Right kidney (tissue), 1 donor: Measurements from ENCODE around the gene OR11A1.
"Not testable (repeated sequence)": the region's sequence is repeated elsewhere in the genome, so short reads cannot be mapped to it uniquely, and the experiment has no call there.

ENCODE experiments used
- DNase-seq: peaks from one replicate; pipeline ENCODE4 v3.0.0-alpha.2; 2016

Gene OR11A1

DNA sequence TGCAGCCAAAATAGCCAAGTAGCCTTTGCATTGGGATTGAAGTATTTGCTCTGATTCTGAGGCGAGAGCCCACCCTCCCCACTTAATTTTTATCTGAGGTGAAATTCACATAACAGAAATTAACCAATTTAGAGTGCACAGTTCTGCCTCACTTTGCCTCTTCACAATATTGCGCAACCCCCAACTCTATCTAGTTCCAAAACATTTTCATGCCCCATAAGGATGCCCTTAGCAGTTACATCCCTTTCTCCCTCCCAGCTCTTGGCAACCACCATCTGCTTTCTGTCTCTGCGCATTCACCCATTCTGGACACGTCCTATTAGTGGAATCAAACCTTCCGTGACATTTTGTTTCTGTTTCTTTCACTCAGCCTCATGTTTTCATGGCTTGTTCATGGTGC, 21.9 kb upstream of the OR11A1 start:
- no peak for DNase-seq

DNA sequence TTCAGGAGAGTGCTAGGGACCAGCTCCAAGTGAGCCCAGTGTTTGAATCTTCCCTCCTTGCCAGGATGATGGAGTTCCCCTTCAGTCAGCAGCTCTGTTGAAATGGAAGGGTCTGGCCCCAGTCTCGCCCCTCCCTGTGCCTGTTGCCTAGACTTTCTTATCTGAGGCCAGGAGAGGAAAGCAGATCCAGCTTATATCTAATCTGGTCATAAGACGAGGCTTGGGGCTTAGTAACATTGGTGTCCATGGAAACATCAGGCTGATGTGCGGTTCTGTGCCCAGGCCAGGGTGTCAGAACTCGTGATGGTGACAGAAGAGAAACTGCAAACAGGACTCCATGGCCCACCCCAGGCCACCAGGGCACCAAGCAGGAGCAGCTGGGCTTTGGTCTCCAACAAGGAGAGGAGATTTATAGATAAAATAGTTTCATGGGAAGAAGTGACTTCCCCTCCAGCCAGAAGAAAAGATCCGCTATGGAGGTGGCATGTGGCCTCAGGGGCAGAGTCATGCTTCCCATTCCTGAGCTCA, 21.1 kb upstream of the OR11A1 start:
- no peak for DNase-seq

DNA sequence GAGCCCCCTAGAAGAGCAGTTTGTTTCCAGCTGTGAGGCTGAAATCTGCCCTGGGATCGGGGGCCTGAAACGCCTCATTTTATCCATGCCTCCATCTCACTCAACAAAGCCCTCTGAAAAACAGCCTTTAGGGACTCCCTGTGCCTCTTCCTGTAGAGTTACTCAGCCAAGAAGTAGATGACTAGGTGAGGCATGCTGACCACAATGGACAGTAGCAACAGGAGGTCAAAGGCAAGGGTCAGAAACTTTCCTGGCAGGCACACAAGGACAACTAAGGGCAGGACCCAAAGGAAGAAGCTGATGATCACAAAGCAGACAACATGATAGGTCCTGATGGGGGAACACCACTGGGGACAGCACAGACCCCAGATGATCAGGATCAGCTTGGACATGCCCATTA, 18.1 kb upstream of the OR11A1 start:
- no peak for DNase-seq

DNA sequence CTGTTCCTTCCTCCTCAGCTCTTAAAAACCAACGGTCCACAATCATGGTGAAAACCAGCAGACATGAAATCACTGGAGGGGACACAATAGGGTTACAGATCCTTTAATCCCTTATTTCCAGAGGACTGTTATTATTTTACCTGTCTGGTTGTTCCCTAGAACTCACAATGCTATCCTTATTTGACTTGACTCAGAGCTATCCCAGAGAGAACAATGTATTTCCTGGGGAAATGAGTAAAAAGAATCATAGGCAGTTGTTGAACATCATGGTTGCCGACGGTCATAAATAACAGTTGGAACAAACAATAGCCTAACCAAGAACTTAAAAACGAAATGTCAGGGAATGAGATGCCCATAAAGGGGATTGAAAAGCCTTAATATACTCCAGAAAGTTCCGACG, 9.4 kb upstream of the OR11A1 start:
- no peak for DNase-seq

DNA sequence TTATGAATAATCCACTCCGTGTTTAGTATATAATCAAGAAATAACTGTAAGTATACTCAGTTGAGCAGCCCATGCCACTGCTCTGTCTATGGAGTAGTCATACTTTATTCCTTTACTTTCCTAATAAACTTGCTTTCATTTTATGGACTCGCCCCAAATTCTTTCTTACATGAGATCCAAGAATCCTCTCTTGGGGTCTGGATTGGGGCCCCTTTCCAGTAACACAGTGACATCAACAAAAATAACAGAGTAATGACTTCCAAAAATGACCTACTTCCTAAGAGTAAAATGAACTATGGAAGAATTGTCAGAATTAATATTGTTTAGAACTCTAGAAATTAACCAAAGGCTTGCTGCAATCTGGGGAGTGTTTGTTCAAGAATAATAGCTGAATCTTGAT, 8.9 kb upstream of the OR11A1 start:
- no peak for DNase-seq

DNA sequence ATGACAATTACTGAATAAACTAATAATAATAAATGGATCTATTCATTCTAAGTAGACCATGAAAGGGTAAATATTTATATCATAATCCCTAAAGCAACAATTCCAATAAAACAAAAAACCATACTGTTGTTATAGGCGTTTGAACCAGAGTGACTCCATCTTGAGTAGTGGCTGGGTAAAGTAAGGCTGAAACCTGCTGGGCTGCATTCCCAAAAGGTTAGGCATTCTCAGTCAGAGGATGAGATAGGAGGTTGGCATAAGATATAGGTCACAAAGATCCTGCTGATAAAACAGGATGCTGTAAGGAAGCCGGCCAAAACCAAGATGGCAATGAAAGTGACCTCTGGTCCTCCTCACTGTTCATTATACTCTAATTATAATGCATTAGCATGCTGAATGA, 8.4 kb upstream of the OR11A1 start:
- no peak for DNase-seq

DNA sequence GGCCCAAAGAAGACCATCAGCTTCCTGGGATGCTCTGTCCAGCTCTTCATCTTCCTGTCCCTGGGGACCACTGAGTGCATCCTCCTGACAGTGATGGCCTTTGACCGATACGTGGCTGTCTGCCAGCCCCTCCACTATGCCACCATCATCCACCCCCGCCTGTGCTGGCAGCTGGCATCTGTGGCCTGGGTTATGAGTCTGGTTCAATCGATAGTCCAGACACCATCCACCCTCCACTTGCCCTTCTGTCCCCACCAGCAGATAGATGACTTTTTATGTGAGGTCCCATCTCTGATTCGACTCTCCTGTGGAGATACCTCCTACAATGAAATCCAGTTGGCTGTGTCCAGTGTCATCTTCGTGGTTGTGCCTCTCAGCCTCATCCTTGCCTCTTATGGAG, 5.2 kb upstream of the OR11A1 start:
- no peak for DNase-seq

DNA sequence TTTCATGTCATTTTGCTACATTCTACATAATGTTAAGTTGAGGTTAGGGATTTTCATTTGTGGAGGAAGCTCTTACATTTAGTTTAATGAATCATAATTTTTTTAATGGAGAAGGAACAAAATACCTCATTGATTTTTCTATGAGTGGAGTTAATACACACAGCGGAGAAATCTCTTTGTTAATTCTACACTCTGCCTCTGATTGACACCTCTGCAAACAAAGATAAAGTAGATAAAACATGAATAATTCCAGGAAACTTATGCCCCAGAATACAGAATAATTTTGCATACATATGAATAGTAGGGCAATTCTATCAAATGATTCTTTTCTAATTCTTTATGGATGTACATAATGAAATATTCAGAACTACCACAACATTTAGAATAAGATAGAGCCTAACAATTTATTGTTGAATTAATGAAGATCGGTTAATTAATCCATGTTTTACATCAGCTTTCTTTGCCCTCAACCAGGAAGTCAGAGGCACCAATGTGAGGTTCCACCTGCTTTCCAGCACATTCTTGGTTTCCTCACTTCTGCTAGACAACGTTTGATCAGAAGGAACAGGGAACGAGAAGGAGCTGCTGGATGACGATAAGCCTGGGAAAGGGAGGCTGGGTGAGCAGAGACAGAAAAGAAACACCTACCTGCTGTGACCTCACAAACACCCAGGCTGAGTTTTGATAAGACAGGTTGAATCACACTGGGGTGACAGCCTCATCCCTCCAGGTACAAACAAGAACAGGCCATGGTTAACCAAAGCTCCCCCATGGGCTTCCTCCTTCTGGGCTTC, 4.3 kb upstream of the OR11A1 start:
- no peak for DNase-seq

DNA sequence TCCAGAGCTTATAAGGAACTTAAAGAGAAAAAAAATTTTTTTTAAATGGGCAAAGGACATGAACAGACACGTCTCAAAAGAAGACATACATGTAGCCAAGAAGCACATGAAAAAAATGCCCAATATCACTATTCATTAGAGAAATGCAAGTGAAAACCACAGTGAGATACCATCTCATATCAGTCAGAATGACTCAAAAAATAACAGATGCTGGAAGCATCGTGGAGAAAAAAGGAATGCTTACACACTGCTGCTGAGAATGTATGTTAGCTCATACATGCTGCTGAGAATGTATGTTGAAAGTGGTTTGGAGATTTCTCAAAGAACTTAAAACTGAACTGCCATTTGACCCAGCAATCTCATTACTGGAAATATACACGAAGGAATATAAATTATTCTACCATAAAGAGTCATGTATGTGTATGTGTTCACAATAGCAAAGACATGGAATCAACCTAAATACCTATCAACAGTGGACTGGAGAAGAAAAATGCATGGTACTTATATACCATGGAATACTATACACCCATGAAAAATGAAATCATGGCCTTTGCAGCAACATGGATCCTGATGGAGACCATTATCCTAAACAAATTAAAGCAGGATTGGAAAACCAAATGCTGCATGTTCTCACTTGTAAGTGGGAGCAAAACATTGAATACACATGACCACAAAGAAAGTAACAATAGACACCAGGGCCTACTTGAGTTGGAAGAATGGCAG, 5.2 kb downstream of the OR11A1 start:
- DNase-seq, result no peak

DNA sequence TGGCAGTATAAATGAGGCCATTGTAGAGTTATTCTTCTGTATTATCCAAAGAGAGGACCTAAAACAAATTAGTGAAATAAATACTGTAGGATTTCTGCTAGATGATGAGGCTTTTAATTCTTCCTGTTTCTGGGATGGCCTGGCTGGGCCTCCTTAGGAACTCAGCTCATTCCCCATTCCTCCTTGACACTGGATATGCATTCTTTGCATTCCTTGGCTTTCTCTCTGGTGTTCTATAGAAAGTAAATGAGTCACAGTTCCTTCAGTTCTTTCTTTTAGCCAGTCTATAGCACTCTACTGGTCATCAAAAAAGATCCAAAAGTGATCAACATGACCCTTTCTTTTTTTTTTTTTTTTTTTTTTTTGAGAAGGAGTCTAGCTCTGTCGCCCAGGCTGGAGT, 9.2 kb downstream of the OR11A1 start:
- DNase-seq, result no peak

DNA sequence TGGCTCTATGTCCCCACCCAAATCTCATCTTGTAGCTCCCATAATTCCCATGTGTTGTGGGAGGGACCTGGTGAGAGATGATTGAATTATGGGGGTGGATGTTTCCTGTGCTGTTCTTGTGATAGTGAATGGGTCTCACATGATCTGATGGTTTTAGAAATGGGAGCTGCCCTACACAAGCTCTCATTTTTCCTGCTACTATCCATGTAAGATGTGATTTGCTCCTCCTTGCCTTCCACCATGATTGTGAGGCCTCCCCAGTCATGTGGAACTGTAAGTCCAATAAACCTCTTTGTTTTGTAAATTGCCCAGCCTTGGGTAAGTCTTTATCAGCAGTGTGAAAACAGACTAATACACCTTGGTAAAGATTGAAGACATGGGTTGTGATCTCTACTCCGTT, 12.8 kb downstream of the OR11A1 start:
- DNase-seq, result not testable (repeated sequence)

DNA sequence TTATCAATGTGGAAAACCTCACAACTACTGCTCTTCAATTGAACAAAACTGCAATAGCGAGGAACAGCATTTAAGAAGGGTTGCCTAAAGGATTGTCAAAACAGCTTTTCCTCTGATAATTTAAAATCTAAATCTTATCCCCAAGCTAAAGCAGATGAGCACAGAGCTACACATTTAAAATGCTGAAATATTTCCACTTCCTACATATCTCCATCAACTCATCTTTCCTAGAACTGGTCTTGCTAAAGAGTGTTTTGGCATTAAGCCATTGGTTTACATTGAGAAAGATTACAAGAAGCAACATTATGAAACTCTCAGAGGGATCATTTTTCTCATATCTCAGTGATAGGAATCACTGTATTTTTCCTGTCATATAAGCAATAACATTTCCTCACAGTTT, 14.2 kb downstream of the OR11A1 start:
- DNase-seq, result no peak

DNA sequence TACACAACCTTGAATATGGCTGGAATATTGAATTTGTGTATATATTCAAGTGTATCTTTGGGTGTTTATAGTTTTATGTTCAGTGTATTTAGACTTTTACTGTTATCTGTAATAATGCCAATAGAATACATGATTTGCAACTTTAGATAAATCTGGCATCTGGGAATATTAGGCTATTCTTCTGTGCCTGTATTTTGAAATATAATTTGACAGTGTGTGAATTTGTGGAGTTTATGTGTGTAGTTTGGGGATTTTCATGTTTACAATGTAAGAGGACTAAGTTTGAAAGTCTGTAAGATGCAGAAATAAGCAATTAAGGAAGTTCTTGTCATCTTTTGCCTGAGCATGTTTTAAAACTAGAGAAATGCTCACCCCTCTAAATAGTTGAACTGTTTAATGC, 17.9 kb downstream of the OR11A1 start, which contains the start of gene OR10C1:
OR10C1 (plus strand) TSS at position 301 of the 400 bp plus-strand sequence. CDS start 710 bp downstream, outside the sequence.
- no peak for DNase-seq

DNA sequence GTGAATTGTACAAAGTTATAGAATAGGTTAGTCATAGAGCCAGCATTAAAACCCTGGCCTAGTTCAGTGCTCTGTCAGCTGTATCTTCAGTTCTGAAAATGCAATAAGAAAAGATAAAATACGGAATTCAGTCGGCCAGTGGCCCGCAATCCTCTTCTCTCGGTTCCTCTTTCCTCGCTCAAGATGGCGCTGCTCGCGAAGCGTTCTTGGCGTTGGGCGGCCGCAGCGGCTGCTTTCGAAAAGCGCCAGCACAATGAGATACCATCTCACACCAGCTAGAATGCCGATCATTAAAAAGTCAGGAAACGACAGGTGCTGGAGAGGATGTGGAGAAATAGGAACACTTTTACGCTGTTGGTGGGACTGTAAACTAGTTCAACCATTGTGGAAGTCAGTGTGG, 20.1 kb downstream of the OR11A1 start:
- DNase-seq, result not testable (repeated sequence)

DNA sequence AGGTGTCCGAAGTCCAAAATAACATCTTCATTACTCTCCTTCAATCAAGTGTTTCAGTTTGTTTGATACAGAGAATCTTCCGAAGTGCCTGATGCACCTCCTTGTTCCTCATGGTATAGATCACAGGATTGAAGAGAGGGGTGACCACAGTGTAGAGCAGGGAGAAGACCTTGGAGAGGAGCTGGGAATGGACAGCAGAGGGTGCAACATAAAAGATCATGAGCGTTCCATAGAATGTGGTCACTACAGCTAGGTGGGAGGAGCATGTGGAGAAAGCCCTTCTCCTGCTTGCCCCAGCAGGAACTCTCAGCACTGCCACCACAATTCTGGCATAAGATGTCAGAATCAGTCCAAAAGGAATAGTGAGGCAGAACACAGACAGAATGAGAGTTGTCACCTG, 30.2 kb downstream of the OR11A1 start:
- DNase-seq, result no peak

DNA sequence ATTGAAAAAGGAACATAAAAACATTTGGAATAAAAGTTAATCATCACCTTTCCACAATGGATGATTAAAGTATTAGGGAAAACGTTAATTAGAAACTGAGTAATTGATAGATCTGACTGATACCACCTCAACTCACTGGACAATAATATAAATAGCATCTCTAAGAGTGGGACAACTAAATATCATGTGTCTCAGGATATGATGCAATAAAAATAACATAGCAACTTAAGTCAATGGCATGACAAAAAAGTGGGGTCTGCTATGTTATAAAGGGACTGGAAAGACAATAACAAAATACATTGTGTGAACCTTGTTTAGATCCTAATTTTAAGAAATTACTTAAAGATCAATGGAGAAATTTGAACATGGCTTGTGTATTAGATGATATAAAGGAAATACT, 31.8 kb downstream of the OR11A1 start:
- no peak for DNase-seq

DNA sequence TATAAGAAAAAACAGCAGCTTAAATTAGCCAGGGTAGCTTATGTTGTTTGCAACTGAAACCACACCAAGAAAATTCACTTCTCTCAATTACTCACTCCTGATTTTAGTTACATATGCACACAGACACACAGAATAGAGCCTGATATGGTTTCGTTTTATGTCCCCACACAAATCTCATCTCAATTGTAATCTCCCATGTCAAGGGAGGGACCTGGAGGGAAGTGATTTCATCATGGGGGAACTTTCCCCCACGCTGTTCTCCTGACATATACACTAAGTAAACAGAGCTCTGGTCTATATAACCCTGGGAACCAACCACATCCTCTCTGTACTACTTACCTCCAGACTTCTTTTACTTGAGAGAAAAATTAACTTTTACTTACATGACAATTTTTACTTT, 32.3 kb downstream of the OR11A1 start:
- DNase-seq, result no peak

DNA sequence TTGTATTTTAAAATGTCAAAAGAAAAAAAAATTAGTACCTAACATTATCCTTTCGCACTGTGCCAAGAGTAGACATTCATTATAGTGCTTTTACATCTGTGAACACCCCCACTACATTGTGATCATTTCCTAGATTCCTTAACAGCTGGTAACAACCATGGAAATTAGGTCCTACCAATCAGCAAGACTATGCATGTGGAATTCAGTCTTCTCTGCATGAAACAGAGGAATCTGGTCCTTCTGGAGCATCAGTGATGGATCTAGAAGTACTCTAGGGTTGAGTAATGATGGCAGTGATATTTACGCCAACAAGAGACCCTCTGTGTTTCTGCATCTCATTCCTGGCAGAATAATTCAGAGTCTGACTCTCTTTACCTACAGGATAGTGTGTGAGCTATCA, 32.7 kb downstream of the OR11A1 start:
- no peak for DNase-seq

DNA sequence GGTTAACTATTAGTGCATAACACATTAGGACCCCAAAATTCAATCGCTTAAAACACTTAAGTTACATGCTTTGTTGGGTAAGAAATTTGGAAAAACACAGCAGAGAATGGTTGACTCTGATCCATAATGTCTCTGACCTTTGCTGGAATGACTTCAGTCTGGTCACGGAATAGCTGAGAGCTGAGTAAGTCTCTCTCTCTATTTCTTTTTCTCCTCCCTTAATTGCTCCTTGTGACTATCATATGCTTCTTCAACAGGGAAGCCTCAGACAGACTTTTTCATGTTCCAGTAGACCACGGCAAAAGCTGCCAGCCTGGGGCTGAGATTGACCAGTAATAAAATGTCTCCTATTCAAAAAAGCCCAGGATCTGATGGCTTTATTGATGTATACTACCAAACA, 37.4 kb downstream of the OR11A1 start:
- no peak for DNase-seq

DNA sequence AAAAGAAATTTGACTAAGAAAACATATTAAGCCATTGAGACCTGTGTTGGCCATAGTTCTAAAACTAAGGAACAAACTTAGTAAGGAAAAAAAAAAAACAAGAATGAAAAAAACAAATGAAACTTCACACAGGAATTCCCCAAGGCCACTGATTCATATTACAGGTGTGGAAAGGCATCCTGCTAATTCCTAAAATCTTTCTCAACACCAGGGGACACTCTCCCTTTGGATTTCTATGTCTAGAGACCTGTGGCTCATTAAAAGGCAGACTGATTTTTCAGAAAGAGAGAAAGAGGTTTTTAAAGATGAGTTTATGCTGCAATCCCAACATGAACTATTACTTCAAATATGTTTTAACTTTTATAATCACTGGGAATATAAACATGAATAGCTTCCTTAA, 42.3 kb downstream of the OR11A1 start, which contains the start of gene OR12D1:
OR12D1 (plus strand) TSS at position 341 of the 400 bp plus-strand sequence.
- no peak for DNase-seq

DNA sequence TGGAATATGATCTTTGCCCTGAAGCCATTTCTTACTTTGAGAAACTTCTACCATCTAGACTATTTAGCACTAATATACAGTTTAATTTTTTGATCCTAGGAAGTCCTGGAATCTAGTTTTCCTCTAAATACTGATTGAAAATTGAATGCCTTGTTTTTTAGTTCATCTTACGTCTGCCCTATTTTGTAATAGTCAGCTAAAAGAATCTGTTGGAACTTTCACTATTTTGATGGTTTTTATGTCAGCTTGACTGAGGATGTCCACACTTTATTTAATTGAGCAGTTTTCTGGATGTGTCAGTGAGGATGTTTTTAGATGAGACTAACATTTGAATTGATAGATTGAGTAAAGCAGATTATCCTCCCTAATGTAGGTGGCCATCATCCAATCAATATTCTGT, 53.1 kb downstream of the OR11A1 start:
- no peak for DNase-seq

DNA sequence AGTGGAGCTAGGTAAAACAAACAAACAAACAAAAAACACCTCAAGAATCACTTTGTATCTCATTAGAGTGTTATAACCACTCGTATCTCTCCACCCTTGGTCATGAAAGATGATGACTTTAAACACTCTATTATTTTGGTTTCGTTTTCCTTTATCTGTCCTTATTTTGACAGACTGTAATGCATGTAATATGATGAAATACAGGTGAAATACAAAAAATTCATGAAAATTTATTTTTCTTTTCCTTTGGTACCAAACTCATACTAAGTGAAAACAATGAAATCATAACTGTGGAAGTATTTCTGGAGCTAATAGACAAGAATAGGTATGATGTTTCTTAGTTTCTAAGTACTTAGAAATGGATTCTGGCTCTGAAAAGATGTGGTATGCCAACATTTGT, 57.3 kb downstream of the OR11A1 start:
- DNase-seq, result no peak

DNA sequence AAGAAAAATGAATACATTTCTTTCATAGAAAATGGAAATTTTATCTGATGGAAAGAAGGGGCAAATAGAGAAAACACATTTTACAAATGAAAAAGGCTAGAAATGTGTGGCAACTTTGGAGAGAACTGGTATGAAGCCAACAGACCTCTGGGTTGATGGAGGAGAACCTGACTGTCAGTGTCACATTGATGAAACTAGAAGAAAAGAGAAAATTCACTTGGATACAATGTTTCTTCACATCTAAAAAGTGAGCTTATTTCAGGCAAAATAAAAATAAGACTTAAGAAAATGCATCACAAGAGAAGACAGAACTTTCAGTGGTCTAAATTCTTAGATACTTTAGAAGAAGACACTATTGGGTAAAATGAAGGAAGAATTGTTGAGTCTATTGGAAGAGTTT, 61.5 kb downstream of the OR11A1 start, which contains the start of gene OR12D2:
OR12D2 (plus strand) TSS at position 301 of the 400 bp plus-strand sequence. CDS start 1,069 bp downstream, outside the sequence.
- DNase-seq, result no peak

DNA sequence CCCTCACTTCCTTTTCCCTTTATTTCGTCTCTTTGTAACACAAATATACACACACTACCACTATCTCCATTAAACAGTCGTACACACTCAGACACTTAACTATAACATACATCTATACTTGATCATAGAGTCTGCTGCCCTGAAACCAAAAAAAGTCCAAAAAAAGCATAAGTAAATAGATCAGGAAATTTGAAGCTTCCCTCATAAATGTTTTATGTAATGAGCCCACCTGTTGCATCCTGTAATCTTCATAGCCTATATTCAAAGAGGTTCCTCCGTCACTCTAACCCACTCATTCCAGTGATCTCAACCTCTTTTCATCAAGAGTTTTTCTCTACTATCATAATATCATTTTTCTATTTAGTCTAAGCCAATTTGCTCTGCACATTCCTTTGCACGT, 68.3 kb downstream of the OR11A1 start:
- no peak for DNase-seq
